ENCODE measurements around the gene ABHD12. TPM values are rescaled to one million over a fixed set of nuclear protein-coding genes. Genes with fewer than 3 reads are reported as not detected.
"Not testable (repeated sequence)": the region's sequence is repeated elsewhere in the genome, so short reads cannot be mapped to it uniquely, and the experiment has no call there.

The ABHD12 gene
- total RNA-seq: 39.0 TPM

DNA sequence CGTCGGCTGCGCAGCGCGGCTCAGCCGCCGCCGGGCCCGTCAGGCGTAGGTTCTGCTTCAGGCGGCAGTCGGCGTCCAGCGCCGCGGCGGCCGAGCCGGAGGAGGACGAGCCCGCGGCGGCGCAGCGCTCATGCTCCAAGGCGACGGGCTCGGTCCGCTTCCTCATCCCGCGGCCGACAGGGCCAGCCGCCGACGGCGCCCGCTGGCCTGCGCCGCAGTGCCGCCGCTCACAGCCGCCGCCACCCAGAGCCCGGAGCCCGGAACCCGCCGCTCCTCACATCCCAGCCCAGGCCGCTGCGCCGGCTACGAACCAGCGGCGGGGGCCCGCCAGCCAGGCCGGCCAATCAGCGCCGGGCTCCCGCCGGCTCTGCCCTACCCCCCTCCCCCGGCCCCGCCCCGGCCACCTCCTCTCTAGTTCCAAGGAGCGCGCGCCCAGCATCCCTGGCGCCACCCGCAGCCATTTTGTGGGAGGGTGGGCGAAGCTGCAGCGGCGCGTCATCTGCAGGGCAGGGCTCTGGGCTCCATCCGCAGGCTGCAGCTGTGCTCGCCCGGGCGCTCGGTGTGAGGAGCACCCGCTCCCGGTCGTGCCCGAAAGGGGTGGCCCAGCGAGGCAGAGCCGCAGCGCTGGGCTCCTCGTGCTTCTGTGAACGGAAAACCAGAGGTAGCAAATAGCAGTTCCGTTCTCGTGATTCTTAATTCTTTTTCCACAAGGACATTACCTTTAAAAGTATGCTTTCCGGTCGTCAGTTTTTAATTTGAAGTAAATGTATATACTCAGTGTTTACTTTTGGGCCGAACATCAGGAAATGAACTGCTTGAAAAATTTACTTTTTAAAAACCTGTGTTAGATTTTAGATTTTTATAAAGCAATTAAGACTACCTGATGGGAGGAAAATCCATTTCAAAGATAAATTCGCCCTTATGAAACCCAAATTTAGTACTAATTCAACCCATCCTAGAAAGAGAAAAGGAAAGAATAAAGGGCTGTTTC is at the start of gene ABHD12:
Gene ABHD12 (minus strand): TSS at position 298 of the 991 bp plus-strand sequence. CDS start 132 bp downstream, at position 166.
- DNase-seq: peak; percentile 96

DNA sequence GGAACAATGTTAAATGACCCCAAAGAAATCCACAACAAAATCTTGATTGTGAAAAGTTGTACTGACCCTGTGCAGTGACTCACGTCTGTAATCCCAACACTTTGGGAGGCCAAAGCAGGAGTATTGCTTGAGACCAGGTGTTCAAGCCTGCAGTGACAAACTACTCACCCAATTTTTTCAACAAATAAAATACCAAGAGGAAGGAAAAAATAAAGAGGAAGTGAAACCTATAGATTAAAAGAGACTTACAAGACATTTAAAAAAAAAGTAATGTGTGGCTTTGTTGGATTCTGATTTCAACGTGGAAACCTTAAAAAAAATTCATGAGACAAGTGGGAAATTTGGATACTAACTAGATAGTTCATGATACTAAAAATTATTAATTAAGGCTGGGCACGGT is 48.7 kb upstream of the ABHD12 start:
- no peak for DNase-seq

DNA sequence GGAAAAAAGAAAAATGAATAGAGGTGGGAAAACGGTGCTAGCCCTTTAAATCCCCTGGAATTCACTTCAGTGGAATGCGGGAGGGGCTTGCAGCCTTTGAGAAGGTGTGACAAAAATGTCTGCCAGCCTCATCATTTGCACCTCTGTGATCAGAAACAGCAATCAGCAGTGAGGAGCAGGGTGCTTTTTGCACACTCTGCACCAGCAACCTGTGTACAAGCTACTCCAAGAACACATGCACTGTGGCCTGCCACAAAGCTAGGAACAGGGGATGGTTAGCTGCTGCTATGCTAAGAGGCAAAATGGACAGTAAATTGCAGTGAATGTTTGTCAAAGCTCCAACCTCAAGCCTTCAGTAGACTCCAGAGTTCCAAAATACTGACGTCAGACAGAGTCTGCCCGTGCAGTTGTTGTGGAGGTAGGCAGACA is 46.5 kb upstream of the ABHD12 start:
- no peak for DNase-seq

DNA sequence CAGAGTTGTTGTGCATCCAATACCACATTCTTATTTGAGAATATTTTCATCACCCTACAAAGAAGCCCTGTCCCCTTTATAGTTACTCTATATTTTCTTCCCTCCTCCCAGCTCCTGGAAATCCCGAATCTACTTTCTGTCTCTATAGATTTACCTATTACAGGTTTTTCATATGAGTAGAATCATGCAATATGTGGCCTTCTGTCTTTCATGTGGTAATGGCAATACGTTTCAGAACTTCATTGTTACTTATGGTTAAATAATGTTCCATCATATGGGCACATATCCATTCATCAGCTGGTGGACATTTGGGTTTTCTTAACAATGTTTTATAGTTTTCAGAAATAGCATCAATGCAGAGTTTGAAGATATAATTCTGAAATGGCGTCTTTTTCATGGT is 33.9 kb upstream of the ABHD12 start:
- no peak for DNase-seq

DNA sequence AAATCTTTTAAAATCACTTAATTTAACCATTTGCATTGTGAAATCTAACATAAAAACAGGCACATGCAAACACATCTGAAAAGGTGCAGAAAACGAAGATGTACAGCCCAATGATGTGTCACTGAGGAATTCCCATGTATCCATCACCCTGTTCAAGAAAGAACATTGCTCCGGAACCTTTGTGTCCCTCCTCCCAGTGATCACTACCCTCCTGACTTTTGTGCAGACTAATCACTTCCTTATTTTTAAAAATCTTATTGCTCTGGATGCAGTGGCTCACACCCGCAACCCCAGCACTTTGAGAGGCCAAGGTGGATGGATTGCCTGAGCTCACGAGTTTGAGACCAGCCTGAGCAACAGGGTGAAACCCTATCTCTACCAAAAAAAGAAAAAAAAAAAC is 31.4 kb upstream of the ABHD12 start:
- no peak for DNase-seq

DNA sequence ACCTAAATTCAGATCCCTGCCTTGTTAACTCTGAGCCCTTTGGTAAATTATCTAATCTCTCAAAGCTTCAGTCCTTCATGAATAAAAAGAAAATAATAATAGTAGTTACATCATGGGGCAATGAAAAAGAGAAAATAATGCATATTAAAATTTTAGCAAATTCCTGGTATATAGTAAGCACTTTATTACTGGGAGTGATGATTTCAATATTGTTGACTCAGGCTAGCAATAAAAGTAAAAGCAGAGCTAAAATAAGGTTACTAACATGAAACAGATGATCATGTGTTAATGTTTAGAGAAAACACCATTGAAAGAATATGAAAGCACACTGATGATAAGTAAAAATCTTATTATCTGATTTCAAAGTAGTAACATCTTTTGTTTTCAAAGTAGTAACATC is 30.5 kb upstream of the ABHD12 start:
- no peak for DNase-seq

DNA sequence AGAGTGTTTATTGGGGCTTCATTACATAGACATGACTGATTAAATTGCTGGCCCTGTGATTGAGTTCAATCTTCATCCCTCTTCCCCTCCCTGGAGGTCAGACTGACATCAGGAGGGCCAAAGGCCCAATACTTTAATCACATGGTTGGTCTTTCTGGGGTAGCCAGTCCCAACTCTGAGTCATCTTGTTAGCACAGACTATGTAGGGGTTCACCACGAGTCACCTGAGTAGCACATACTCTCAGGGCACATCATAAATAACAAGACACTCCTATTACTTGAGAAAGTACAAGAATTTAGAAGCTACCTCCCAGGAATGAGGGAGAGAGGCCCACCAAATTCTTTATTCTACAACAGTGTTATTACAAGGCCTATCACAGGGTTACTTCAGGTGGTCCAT is 28.1 kb upstream of the ABHD12 start:
- DNase-seq: no peak

DNA sequence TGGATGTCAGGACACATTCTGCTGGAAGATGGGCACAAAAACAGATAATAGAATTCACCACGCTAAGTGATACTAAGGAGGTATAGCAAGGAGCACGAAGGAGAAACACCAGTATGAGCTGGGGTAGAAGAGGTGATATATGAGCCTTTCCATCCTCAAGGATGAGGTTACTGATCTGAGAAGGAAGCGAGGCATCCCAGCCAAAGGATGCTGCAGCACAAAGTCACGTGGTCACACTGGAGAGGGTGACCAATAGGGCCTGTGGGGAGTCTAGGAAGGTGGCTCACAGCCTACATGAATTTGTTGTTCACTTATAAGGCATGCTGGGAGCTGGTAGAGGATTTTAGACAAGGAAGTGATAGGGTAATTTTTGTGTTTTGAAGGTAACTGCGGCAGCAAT is 18.3 kb upstream of the ABHD12 start:
- DNase-seq: no peak

DNA sequence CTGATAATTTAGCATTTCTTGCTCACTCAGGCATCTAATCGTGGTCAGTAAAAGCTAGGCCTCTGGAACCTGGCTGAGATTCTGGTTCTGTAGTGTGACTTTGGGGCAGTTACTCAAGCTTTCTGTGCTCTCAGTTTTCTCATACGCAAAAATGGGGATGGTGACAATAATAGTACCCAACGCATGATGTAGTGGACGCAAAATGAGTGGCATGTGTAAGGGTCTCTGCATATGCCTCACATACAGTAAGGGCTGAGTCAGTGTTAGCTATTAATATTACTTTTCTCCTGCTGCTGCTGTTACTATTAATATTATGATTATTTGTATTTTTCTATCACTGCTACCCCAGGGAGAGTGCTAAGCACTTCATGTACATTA is 17.5 kb upstream of the ABHD12 start:
- DNase-seq: no peak

DNA sequence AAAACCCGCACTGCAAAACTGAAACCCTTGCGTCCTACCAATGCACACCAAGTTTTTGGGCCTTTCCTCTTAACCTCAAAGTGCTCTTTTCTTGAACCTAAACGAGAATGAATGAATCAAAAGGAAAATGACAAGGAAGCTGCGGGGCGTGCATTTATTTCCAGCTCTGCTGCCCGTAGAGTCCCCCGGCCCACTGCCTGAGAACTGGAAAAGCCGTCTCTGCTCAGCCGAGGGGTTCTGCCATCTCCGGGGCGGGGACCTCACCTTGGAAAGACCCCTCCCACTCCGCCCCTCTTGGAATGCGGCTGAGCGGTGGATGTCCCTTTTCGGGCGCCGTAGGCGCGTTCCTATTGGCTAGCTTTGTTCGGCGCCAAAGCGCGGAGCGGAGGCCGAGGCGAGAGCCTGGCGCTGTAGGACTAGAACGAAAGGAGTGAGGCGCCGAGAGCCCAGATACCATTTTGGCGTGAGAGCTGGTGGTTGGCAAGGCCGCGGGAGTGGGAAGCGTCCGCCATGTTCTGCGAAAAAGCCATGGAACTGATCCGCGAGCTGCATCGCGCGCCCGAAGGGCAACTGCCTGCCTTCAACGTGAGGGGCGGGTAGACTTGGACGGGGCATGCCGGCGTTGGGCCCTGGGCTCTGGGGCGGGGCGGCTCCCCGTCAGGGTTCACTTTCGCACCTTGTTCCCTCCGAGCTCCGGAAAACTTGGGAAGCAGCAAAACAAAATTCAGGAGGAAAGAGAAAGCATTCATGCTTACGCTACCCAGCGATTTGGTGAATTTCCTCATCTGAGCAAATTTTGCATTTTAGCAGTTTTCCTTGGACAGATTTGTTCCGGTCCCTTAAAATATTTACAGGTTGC is 16.9 kb upstream of the ABHD12 start, which contains the start of gene GINS1:
Gene GINS1 (plus strand): TSS at position 363 of the 859 bp plus-strand sequence. CDS start 148 bp downstream, at position 511.
- peak; percentile 78 for DNase-seq

DNA sequence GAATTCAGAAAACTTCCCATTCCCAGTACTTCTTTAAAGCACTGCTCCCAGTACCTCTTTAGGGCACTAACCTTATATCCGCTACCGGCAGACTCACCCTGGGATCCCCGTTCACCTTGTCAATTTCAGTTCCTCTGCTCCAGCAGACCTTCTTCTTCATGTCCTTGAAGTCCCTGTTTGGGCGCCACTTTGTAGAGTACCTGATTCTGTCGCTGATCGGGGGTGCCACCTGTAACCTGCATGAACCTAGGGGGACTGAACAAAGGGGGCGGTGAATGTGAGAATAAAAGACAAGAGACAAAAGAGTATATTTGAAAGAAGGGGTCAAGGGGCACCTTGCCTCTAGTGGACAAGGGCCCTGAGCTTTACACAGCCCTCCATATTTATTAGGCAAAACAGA is 11.9 kb upstream of the ABHD12 start:
- no peak for DNase-seq

DNA sequence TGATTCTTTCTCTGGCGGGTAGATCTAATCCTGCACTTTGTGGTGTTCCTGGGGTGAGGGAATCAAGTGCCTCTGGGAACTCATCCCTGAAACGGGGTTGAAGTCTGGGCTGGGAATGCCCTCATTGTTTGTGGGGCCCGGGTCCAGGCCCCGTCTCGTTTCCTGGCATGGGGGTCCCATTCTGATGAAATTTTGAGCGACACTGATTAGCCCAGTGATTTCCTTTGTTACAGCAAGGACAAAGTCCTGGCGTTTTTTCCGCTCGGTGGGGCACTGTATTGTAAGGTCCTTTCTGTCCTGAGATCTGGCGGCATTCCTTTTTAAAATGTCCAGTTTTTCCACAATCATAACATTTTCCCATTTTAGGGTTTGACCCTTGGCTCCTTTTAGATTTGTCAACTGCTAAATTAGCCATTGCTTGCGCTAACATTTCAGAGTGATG is 9.7 kb upstream of the ABHD12 start:
- not testable (repeated sequence) for DNase-seq

DNA sequence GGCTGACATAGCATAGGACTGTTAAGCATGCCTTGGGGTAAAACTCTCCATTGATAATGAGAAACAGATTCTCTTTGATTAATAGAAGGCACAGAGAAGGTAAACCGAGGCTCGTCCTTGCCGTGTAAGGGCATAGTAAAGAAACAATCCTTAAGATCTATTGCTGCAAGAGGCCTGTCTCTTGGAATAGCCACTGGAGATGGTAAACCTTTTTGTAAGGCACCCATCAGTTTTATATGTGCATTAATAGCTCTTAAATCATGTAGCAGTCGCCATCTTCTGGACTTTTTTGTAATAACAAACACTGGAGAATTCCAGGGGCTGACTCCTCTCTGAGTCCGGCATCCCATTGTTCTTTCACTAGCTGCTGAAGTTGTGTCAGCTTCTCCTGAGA is 8.4 kb upstream of the ABHD12 start:
- peak; percentile 11 for DNase-seq

DNA sequence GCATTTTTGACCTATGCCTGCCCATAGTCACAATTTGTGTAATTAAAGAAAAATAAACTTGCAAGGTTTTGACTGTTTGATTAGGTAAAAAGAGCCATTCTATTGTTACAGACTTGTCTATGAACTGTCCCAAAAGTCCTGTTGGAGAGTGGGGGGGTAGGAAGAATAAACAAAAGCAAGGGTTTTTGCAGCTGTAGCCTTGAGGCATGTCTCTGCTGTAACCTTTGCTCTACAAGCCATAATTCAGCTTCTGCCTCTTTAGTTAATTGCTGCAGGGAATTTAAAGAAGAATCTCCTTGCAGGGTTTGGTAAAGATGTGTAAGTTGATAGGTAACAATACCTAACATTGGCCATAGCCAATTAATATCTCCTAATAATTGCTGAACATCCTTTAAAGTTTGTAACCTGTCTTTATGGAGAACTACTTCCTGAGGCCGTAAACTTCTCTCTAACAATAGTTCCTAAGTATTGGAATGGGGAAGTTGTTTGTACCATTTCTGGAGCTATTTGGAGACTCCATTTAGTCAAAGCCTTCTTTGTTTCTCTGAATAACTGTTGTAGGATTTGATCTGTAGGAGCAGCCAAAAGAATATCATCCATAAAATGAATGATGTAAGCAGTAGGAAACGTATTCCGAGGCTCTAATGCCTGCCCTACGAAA is 7.9 kb upstream of the ABHD12 start:
- DNase-seq: no peak

DNA sequence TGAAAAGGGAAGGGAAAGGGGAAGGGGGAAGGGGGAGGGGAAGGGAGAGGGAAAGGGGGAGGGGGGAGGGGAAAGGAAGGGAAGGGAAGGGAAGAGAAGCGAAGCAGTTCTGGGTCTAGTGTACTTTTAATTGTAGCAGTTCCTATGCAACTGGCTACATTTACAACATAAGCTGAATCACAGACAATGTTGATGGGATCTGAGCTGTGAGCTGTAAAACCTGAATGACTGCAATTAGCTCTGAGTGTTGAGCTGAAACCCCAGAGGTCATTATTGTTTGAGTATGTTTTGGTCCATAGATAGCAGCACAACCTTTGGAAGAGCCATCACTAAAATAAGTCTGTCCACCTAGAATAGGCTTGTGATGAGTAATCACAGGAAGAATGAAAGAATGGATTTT is 7.2 kb upstream of the ABHD12 start:
- DNase-seq: no peak

DNA sequence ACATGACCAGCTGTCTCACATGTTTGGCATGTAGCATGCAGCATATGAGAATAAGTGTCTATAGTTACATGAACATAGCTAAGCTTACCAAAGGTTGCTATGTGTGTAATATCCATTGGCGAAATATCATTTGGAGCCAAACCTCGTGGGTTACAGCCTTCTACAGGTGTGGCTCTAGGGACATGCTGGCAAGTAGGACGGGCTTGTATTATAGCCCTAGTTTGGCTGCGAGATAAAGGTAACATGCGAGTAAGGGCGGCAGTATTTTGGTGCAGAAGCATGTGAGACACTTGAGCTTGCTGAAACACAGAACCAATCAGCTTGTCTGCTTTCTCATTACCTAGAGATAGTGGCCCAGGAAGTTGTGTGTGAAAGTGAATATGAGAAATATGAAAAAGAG is 6.5 kb upstream of the ABHD12 start:
- DNase-seq: no peak

DNA sequence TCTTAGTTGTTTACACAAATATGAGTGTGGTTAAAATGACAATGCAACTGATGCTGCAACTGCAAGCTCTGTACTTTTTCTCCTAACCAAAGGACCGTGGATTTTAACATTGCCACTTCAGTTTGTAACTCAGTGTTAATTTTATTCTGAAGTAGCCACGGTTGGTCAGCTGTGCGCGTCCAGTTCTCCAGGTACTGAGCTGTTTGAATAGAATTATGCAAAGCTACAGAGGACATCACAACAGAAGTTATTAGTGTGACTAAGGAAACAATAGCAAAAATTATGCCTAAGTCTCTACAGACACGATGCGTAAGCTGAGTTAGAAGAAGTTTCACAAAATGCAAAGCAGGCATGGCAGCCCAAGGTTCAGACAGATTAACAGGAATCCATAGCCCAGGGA is 4.4 kb upstream of the ABHD12 start:
- DNase-seq: no peak

DNA sequence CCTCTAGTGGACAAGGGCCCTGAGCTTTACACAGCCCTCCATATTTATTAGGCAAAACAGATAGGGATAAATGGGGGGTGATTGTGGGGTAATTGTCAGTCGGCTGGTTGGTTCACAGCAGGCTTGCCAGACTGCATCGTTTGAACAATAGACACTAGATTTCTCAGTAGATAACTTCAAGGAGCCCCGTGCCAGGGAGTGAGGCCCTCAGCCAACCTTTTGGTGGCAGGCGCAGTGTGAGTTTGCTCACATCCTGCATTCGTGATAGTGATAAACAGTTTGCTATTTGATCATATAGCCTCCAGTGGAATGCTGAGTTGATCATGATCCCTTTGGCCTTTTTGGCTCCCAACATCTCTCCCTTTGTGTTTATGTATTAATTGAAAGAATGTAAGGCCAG is 3.6 kb upstream of the ABHD12 start:
- DNase-seq: no peak

DNA sequence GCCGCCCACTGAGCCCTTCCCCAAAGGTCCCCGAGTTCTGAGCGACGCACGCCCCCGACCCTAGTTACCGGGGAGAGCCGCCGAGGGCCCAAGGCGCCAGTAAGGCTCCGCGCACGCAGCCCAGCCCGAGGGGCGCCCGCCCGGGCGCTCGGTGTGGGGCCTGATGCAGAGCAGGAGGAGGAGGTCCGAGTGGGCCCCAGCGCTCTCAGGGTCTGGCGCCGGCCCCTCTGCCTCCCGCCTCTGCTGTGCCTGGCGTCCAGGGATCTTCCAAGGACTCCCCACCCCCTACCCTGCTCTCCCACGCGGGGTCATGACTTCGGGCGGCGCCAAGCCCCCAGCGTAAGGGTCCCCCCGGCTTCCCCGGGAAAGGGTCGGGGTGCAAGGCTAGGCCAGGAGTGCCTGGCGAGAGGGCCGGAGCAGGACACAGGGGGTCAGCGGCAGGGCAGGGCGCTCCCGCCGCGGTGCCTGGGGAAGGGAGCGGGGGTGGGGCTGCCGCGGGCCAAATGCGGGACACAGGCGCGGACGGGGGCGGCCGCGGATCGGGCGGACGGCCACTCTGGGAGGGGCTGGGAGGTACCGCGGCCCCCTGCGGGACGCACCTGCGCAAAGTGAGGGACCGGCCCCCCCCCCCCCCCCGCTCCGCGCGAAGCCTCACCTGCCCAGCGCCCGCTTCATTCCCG is 637 bp downstream of the ABHD12 start:
- DNase-seq: peak; percentile 32

DNA sequence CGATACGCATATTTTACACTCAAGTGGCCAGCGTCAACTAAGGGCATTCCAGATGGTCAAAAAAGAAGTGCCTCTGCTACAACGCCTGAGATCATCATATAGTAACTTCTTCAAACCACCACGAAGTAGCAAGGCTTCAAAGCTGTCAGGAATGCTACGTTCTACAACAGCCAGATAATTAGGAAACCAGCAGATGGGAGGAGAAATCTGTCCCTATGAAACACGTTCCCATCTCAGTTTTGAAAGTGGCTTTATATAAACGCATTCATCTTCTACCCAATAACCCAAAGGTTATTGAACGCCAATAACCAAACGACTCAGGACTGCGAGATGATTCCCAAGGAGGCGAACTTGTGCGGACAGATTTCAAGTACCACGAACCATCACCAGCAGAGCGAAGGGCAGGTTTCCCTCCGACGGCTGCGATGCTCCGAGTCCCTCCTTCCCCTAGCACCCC is 1.2 kb downstream of the ABHD12 start:
- no peak for DNase-seq

DNA sequence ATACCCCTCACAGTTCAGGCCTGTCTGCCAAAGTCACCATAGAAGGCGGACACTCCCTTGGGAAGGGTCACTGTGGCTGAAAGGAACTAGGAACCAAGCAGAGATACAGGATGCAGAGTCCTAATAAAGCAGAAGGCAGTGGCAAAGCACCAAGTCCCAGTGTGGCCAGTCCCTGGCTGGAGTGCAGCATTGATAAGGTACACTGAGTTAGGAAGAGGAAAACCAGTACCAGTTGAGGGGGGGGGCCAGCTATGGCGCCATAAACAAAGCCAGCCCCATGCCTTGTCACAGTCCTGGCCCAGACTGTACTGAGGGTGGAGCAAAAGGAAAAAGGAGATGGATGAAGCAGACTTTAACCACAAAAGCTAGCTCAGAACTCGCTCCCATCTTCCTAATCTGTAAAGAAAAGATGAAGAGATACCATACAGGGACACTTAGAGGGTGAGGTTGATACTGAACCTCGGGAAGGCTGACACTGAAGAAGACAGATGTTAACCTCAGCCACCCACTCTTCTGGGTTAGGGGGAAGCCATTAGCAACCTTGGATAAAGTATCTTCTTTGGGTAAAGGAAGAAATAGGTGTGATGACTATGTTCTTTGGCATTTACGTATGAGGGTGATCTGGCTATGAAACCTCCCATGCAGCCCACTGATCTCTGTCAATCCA is 7.8 kb downstream of the ABHD12 start:
- no peak for DNase-seq

Measured in occipital lobe (tissue), 2 donors.